A549 treated with CpdA at 1 μM for 4 hours (cell line): Measurements from ENCODE around the gene CTRB2. TPM values are rescaled to one million over a fixed set of nuclear protein-coding genes. Genes with fewer than 3 reads are reported as not detected.

ENCODE experiments used
- total RNA-seq: library from RNA; stranded (reverse); fragments of 200-300 nt; extraction: Qiagen RNA extraction; gene quantifications from 5 replicates; pipeline ENCODE4 v1.2.3, GENCODE V29; 2022; ENCODE audit warnings: low read depth

CTRB2 gene
- total RNA-seq = not detected in 5 replicates

DNA sequence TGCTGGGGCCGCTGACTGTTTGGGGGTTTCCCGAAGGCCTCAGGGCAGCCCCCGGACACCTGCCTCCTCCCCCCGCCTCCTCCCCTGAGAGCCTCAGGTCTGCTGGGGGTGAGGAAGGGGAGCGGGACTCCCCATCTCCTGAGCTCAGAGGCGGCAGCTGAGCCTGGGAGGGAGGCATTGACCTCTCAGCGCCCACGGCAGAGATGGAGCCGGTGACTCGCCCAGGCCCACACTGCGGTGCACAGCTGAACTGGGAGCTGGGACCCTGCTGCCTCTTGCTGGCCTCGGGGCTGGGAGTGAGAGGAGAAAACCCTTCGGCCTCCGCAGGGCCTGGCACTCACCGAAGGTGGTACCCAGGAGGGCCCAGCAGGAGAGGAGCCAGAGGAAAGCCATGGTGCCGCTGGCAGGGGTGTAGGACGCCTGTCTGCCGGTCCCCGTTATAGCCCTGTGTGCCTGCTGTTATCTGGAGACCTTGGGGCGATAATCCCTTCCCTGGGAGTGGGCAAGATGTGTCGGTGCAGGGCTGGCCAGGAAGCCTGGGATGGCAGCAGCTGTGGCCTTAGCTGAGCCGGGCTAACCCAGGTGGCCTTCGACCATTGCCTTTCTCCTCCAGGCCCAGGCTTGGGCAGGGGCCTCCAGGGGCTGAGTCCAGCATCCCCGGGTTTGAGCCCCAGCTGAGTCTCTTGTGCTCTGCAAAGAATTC is at the start of gene CTRB2:
Gene CTRB2 (minus strand): TSS at position 413 of the 703 bp plus-strand sequence. CDS start 20 bp downstream, at position 393.

DNA sequence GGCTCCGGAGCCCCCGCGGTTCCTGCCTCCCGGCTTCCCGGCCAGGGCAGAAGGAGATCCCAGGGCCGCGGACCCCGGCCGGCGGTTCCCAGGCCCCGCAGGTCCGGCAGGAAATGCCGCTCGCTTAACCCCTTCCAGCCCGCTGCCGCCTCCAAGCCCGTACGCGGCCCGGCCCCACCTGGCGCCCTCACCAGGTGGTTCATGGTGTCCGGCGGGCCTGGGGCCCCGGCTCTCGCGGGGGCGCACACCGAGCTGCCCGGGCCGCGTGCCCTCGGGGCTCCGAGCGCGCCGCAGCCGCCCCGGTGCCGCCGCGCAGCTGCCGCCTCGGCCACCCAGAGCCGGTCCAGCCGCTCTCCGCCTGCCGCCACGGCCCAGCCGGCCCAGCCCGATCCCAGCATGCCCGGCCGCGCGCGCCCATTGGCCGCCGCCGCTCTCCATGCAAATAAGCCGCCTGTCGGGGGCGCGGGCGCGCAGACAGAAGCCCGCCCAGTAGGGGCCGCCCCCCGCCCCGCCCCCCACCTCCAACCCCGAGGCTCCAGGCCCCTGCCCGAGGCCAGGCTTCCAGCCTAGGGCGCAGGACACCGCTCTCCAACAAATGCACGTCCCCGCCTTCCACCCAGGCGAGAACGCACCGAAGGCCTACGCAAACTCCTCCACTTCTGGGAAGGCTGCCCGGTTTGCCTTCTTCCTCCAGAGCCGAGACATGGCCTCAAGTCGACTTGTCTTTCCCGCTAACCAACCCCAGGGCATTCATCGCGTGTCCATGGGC is 44.5 kb upstream of the CTRB2 start, which contains the start of gene BCAR1:
Gene BCAR1 (minus strand): TSS at position 345 of the 769 bp plus-strand sequence. CDS start 142 bp downstream, at position 203.

DNA sequence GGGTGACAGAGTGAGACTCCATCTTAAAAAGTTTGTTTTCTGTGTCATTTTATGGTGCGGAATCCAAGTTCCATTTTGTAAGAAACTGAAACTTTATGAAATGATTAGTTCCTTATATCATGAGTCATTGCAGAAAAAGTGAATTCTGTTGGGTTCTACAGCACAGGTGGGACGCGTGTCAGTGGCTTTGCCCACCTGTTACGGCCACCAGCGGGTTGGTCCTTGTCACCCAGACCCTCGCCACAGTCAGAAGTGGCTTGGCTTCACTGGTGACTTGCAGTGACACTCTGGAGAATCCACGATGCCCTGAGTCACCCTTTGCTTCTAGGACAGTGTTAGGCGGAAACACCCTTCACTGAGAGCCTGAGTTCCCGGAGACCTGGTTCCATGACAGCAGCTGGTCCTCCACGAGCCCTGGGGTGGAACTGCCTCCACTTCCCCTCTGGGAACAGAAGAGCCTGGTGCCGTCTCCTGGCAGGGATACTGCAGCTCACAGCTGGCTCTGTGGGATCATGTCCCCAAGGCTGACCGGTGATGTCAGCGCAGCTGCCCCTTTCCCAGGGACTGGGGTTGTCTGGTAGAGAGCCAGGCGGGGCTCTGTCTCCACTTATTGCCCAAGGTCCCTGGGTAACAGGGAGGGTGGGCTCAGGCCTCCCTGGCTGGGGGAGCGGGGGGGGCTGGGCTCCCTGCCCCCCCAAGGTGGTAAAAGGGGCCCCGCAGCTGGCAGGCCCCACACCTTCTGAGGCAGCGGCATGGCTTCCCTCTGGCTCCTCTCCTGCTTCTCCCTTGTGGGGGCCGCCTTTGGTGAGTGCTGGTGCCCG is 11.5 kb upstream of the CTRB2 start, which contains the start of gene CTRB1:
Gene CTRB1 (plus strand): TSS at position 733 of the 821 bp plus-strand sequence. CDS start 20 bp downstream, at position 753.

Other genes with a start within 250 kb of the CTRB2 start
- gene WDR59, start 222.0 kb downstream of the CTRB2 start, total RNA-seq = 25.1 to 32.3 TPM (median 31.0 TPM) in 5 replicates
- gene ZNRF1, start 208.1 kb downstream of the CTRB2 start, total RNA-seq = 17.3 to 24.5 TPM (median 23.4 TPM) in 5 replicates
- gene LDHD, start 90.4 kb downstream of the CTRB2 start, total RNA-seq = 0.55 to 0.84 TPM (median 0.76 TPM) in 5 replicates
- 10.1 to 11.3 TPM (median 11.0 TPM) in 5 replicates for gene ZFP1, start 58.6 kb downstream of the CTRB2 start, total RNA-seq
- gene CTRB1, start 11.8 kb upstream of the CTRB2 start, total RNA-seq = not detected in 5 replicates
- 58.1 to 95.0 TPM (median 86.7 TPM) in 5 replicates for gene BCAR1, start 44.5 kb upstream of the CTRB2 start, total RNA-seq
- gene CFDP1, start 226.3 kb upstream of the CTRB2 start, total RNA-seq = 49.2 to 60.7 TPM (median 55.9 TPM) in 5 replicates